ENCODE data around the gene NRCAM.

GRCh38 chr7:108202743-108203142 lies 253.5 kb downstream of the NRCAM start:
- TF ChIP-seq CTCF (IDR thresholded peaks at IDR 0.05) (no peak), POLR2A (IDR thresholded peaks at IDR 0.05) (no peak), POLR2AphosphoS5 (IDR thresholded peaks at IDR 0.05) (no peak)
